ENCODE measurements around the gene SLC35F6.
"Not testable (repeated sequence)": the region's sequence is repeated elsewhere in the genome, so short reads cannot be mapped to it uniquely, and the experiment has no call there.

The SLC35F6 gene

DNA sequence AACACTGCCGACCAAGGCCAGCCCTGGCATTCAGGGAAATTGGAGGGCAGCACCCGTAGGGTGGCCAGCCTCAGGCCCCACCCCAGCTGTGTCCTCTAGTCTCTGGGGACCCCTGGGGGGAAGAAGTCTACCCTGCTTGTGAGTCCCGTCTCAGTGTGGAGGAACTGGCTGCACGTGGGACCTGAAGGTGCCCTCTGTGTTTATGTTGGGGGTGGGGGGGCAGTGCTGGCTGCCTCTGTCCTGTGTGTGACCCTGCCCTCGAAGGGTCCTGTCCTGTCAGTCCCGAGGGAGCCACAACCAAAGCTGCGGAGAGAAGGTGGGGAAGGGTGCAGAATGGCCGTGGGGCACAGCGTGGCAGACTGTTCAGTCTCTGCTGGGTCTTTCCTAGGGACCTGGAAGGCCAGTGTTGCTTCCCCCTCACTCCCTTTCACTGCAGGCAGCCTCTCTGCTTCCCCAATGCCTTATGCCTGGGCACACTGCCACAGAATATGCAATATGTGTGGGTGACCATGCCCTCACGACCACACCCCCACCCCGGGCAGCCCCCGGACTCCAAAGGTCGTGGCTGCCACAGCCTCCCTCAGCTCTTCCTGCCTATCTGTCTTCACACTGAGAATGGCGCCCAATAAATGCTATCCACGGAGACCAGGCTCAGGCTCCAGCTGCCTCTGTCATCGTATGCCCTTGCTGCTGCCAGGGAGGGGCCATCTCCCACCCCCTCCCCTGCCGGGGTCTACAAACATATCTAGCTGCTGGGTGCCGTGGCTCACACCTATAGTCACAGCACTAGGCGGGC is 33.3 kb upstream of the SLC35F6 start:
- DNase-seq (ENCODE audit: low read depth, low spot score), result no peak

DNA sequence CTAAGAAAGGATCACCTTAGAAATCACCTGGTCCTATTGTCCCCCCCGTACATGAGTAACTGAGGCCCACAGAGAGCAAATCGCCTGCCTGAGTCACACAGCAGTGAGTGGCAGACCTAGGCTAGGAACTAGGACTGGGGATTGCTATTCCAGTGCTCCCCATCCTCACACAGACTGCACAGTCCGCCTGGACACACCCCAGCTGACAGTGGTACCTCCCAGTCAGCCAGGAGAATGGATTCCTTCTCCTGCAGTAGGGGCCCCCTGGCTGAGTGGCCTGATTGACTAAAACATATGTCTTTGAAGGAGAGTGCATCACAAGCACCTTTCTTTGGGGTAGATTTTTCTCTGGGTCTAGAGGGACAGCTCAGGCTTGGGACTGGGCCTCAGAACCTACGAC is 32.4 kb upstream of the SLC35F6 start:
- no peak for DNase-seq (ENCODE audit: low read depth, low spot score)

DNA sequence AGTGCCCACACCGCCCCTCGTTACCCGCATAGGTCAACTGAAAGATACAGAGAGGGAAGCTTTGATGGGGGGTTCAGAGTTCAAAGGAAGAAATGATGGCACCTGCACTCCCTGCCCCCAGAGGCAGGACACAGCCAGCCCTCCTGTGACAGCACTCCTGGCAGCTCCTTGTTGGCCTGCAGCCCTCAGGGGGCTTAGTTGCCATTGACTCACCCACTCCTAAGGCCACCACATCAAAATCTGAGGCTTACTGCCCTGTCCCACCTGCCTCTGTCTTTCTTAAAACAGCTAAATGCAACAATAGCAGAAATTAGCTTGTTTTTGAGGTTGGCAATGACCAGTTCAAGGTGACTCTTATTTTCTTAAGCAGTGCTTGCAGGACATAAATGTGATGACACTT is 31.6 kb upstream of the SLC35F6 start:
- no peak for DNase-seq (ENCODE audit: low read depth, low spot score)

DNA sequence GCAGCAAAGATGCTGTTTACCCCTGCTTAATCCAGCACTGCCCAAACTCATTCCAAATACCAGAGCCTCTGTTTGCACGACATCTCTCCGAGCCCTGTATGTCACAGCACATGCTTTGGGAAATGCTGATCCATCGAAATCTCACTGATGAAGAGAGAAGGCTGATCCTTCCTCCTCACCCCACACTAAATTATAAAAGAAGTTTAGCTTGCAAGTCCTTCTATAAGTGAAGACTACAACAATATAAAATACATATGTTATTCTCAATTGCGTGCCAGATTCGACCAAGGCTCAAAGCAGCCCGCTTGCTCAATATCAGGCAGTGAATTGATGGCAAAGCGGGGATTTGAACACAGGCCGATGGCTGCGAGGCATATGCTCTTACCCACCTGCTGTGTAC is 30.7 kb upstream of the SLC35F6 start:
- DNase-seq (ENCODE audit: low read depth, low spot score), result no peak

DNA sequence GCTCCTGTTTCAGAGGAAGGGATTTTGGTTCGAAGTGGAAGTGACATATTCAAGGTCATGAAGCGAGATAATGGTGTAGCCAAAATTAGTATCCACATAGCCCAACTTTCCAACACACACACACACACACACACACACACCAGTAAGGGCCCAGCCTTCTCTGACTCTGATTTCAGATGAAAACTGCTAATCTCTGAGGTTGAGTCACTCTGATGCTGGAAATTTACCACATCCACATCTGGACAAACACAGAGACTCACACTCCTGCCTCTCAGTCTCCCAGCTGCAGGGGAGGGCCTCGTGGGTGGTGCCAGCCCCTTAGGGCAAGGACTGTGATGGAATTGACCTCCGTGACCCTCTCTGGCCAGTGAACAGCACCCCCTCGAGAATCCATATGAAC is 29.0 kb upstream of the SLC35F6 start:
- no peak for DNase-seq (ENCODE audit: low read depth, low spot score)

DNA sequence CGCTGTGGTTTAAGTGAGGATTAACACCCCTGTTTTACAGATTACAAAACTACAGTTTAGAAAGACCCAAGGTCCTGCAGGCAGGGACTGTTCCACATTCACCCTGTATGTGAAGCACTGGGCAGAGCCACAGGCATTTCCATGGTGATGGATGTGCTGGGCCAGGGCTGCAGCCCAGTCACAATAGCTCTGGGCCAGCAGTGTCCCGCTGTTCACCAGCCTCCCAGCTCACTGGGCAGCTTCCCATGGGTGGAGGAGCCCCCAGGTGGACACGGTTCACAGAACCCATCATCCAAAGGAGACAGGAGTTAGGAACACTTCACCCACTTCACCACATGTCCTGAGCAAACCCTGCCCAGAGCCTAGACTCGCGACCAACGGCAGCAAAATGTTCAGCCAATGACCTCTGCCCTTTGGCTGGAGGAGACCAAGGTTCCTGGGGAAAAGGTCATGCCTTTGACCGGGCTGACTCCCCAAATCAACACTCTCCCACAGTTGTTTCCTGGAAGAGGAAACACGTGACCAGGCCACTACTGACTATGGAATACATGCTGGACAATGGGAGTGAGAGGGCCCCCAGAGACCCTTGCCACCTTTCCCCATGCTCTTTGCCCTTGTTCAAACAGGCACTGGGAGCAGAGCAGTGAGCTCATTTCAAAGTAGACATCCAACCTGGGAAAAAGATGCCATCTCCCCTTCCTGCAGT is 28.0 kb upstream of the SLC35F6 start:
- DNase-seq (ENCODE audit: low read depth, low spot score), result no peak

DNA sequence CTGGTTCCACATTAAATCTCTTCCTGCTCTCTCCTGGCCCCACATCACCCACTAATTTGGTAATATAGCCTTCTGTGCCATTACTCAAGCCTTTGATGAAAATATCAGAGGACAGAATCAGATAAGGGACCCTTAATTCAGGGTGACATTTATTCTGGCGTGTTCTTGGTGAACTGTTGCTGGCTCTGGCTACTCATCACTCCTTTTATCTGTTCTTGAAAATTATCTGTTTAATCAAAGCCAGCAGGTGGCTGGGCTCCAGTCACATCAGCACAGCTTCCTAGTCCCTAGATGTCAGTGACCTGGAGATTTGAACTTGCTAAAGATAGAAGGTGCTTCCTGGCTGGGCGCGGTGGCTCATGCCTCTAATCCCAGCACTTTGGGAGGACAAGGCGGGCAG is 26.9 kb upstream of the SLC35F6 start:
- no peak for DNase-seq (ENCODE audit: low read depth, low spot score)

DNA sequence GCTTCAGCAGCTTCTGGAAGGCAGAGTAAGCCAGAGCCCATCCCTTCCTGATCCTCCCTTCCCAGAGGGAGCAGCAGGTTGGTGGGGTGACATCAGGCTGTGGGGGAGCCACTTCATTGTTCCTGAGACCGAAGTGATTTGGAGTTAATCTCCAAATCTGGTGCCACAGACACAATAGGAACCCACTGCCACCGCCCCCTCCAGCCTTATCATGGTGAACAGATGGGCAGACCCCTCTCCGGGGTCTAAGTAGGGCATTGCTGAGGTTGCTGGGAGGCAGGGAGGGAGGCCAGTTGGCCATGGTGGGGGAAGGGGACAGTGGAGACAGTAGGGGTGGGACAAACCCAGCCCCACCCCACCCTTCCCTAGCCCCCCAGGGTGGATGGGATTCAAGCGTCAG is 25.6 kb upstream of the SLC35F6 start:
- no peak for DNase-seq (ENCODE audit: low read depth, low spot score)

DNA sequence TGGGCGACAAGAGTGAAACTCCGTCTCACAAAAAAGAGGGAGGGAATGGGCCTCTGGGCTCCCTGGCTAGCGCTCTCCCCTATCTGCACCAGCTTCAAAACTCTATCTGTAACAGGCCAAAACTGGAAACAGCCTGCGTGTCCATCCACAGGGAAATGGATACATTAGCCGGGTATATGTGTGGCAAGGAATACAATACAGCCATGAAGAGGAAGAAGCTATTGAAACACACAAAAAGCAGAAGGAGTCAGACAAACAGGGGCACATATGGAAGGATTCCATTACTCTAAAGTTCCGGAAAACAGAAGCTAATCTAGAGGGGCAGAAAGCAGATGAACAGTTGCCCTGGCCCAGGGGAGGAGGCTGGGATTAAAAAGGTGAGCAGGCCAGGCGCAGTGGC is 24.6 kb upstream of the SLC35F6 start:
- DNase-seq (ENCODE audit: low read depth, low spot score), result no peak

DNA sequence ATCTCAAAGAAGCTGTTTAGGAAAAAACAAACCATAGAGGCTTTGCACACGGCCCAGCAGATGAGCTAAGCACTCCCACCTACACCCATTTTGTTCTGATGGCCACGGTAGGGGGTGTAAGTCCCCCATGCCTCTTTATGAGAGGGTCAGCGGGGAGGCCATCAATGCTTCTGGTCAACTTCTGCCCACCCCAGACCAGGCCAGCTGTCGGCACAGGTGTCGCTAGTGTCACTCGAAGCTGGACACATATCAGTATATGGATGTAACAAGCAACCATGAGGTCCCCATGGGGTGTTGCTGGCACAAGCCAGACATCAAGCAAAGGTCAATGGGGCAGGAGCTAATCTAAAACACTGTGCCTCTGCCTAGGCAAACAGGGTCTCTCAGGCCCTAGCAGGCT is 23.7 kb upstream of the SLC35F6 start:
- no peak for DNase-seq (ENCODE audit: low read depth, low spot score)

DNA sequence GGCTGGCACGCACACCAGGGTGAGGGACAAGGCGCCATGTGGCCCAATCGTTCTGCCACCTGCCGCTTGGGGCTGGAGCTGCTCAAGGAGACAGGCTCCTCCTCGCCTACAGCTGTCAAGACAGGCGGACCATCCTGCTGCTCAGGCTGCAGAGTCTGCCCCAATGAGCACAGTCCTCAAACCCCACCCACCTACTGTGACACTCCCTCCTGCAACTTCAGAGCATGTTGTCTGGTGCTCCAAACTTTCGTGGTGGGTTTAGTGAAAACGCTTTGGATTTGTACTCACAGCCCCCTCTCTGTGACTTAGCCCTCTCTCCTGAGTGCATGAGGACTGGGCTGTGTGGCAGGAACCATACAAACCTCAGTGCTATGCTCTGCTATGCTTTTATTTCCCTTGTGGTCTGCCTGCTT is 23.2 kb upstream of the SLC35F6 start:
- no peak for DNase-seq (ENCODE audit: low read depth, low spot score)

DNA sequence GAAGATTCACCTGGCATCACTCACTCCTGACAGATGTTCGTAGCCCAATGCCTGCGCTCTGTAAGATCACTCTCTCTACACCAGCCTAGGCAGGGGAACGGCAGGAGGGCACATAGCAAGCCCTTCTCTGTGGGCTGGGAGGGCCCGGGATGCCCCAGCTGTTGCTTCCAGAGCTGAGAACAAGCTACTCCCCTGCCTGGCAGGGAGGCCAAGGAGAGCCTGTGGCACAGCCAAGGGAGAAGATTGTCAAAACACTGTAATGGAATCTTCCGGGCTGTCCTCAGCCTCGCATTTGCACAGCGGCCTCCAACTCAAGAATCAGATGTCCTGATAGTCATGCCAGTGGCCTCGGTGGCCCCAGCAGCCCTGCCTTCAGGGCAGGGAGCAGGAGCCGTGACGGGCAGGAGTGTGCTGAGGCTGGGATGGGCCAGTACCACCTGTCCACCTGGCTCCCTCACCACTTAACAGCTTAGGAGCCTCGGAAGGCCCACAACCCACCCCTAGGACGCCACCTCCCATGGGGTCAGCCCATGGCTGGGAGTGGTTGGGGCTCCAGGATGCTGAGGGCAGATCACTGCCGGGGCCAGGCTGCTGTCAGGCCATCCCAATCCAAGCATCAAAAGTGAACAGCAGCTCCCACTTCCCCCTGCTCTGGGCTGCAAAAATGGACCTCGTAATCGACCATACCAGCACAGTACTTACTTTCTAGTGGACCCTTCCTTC is 21.9 kb upstream of the SLC35F6 start:
- no peak for DNase-seq (ENCODE audit: low read depth, low spot score)

DNA sequence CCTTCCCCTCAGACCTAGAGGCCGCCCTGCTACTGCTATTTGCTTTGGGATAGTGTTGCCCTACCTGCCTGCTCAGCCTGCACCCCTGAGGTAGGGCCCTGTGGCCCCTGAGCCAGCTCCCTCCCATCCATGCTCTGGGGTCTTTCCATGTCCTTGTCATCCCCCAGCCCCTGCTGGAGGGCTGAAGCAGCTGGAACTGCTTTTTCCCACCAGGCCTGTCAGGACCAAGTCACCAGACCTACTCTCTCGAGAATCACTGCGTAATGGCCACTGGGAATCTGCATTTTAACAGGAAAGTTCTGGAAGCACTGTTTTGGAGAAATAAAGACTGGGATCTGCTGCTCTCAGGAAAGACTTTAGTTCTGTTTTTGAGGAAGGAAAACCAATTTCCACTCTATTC is 20.2 kb upstream of the SLC35F6 start:
- no peak for DNase-seq (ENCODE audit: low read depth, low spot score)

DNA sequence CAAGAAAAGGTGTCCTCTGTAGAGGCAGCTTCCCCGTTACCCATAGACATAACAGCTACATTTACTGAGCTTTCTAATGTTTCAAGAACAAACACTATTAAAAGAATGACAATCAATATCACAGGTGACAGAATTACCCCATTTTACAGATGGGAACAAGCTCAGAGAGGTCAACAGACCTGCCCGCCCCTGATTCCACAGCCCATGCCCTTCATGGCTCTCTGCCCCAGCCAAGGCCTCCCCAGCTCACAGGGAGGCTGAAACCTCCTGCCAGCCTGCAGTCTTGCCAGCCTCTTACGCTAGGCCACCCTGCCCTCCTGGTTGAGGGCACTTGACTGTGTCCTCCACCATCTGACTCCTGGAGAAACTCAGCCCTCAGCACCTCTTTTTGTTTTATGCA is 19.1 kb upstream of the SLC35F6 start:
- DNase-seq (ENCODE audit: low read depth, low spot score), result no peak

DNA sequence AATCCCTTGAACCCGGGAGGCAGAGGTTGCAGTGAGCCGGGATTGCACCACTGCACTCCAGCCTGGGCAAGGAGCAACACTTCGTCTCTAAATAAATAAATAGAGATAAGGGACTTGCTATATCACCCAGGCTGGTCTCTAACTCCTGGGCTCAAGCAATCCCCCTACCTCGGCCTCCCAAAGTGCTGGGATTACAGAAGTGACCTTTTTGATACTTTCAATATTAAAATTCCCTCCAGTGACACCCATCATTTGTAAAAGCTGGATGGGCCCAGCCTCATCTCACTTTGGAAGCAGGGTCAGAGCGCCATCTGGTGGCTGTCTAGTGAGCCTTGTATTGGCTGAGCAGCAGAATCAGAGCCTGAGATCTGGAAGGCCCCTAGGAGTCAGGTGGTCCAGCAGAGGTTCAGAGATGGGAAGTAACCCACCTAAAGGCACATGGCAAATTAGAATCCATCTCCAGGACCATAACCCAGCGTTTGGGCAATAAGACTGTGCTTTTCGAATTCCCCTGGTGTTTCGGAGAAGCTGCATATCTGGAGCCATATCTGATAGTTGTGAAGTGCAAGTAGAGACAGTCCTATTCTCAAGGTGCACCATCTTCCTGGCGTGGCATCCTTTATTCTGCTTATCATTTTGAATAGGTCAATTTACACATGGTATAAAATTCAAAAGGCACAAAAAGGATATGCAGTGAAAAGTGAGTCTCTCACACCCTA is 18.3 kb upstream of the SLC35F6 start:
- DNase-seq (ENCODE audit: low read depth, low spot score), result peak; percentile 67

DNA sequence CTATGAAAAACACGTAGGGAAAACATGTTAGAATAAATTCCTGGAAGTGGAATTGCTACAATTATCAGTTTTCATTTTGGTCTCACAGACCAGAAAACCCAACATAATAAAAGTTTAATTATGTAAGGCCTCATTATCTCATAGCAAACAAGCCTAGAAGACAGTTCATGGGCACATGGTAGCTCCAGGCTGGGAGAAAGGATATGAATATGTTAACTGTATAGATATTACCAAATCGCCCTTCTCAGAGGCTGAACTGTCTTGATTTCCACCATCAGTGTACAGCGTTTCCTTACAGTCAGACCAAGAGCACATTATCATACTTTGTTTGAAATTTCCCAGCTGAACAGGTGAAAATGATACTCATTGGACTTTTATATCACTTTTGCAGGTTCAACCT is 17.1 kb upstream of the SLC35F6 start:
- no peak for DNase-seq (ENCODE audit: low read depth, low spot score)

DNA sequence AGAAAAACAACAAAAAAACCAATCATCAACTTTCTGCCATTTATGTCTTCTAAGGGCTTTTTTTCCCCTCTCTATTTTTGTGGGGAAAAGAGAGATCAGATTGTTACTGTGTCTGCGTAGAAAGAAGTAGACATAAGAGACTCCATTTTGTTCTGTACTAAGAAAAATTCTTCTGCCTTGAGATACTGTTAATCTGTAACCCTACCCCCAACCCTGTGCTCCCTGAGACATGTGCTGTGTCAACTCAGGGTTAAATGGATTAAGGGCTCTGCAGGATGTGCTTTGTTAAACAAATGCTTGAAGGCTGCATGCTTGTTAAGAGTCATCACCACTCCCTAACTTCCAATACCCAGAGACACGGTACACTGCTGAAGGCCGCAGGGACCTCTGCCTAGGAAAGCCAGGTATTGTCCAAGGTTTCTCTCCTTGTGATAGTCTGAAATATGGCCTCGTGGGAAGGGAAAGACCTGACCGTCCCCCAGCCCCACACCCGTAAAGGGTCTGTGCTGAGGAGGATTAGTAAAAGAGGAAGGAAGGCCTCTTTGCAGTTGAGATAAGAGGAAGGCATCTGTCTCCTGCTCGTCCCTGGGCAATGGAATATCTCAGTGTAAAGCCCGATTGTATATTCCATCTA is 14.2 kb upstream of the SLC35F6 start:
- not testable (repeated sequence) for DNase-seq (ENCODE audit: low read depth, low spot score)

DNA sequence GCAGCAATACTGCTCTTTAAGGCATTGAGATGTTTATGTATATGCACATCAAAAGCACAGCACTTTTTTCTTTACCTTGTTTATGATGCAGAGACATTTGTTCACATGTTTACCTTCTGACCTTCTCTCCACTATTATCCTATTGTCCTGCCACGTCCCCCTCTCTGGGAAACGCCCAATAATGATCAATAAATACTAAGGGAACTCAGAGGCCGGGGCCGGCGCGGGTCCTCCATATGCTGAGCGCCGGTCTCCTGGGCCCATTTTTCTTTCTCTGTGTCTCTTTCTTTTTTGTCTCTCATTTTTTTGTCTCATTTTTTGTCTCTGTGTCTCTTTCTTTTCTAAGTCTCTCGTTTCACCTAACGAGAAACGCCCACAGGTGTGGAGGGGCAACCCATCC is 13.6 kb upstream of the SLC35F6 start:
- DNase-seq (ENCODE audit: low read depth, low spot score), result not testable (repeated sequence)

DNA sequence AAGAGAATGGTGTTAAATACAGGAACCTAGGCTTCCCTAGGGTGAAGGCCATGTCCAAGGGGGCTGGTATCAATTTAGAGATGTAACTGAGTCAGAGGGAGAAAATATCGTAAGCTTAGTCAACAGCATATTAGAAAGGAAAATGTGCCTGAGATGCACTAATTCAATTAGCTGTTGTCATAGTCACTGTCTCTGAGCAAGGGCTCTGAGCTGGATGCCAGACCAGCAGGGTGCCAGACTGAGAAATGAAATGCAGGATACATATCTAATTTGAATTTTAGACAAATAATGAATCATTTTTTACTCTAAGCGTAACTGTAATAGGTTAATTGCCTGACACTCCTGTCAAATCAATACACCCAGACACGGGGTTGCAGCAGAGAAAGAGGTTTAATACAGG is 11.4 kb upstream of the SLC35F6 start:
- no peak for DNase-seq (ENCODE audit: low read depth, low spot score)

DNA sequence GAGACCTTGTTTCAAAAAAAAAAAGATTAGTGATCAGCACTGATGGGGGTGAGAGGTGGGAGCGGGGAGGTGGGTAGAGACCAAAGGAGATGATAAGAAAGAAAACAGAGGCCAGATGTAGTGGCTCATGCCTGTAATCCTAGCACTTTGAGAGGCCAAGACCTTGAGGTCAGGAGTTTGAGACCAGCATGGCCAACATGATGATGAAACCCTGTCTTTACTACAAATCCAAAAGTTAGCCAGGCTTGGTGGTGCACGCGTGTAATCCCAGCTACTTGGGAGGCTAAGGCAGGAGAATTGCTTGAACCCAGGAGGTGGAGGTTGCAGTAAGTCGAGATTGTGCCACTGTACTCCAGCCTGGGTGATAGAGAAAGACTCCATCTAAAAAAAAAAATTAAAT is 9.5 kb upstream of the SLC35F6 start:
- no peak for DNase-seq (ENCODE audit: low read depth, low spot score)

DNA sequence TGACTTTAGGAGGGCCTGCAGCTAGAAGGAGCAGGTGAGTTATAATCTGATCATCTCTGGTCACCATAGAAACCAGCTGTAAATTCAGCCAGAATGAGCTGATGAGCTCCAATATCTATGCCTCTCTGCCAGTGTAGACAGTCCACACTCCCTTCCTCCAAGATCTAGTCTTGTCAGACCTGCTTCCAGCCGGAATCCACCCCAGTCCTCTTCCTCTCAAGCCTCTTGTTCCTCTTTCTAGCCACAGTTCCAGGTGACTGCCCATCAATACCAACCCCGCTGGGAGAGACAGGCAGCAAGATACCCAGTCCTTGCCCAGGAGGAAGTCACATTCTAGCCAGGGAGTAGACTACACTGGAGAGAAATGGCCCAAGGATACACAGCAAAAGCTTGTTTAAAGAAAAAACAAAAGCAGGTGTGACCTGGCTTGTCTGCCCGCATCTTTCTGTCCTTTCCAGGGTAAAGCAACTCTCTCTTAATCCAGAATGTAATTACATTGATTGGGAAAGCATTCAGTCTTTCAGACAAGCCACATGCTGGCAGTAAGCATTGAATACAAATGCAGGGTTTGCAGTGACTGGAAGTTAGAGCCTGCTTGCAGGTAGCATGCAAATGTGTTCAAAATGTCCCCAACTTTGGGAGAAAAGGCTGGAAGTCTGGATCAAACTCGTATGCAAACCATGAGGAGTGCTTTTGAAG is 9.0 kb upstream of the SLC35F6 start:
- no peak for DNase-seq (ENCODE audit: low read depth, low spot score)
